CD4-positive, alpha-beta T cell treated with Interleukin-17A for 1 hour (primary cell): ENCODE results near the gene LYRM4.
"Not testable (repeated sequence)": the region's sequence is repeated elsewhere in the genome, so short reads cannot be mapped to it uniquely, and the experiment has no call there.

Experiments used
- DNase-seq: peaks from one replicate; pipeline ENCODE4 v3.0.0-alpha.2; 2020

Gene LYRM4

GRCh38 chr6:5071216-5071615, 189.5 kb downstream of the LYRM4 start:
- DNase-seq, result no peak

- no peak for DNase-seq
Measured at GRCh38 chr6:5068153-5068751, 192.5 kb downstream of the LYRM4 start.

GRCh38 chr6:5067305-5067704, 193.4 kb downstream of the LYRM4 start:
- no peak for DNase-seq

- no peak for DNase-seq
Measured at GRCh38 chr6:5066456-5067093, 194.2 kb downstream of the LYRM4 start.

- DNase-seq, result no peak
Measured at GRCh38 chr6:5063617-5064016, 197.1 kb downstream of the LYRM4 start.

GRCh38 chr6:5061152-5061551, 199.6 kb downstream of the LYRM4 start:
- DNase-seq, result no peak

- not testable (repeated sequence) for DNase-seq
Measured at GRCh38 chr6:5060439-5060838, 200.3 kb downstream of the LYRM4 start.

- no peak for DNase-seq
Measured at GRCh38 chr6:5059036-5059896, 201.5 kb downstream of the LYRM4 start.
